HEK293 (cell line): ENCODE data around the gene IFI6.

Experiments
- CTCF ChIP-seq: fragments of 450-650 bp; formaldehyde crosslinking; IDR thresholded peaks from 2 replicates; pipeline ENCODE4 v1.5.1; 2016; ENCODE audit warnings: missing biosample characterization, missing genetic modification characterization
- PBX3 ChIP-seq: sonication (generic); formaldehyde crosslinking; IDR thresholded peaks from 2 replicates; pipeline ENCODE4 v1.8.1; 2022; ENCODE audit warnings: mild to moderate bottlenecking, moderate library complexity, missing genetic modification reagents
- ZBTB1 ChIP-seq: fragments of 450-650 bp; formaldehyde crosslinking; IDR thresholded peaks from 2 replicates; pipeline ENCODE4 v1.5.1; 2016; ENCODE audit warnings: missing biosample characterization, missing genetic modification characterization
- ZNF138 ChIP-seq: fragments of 450-650 bp; formaldehyde crosslinking; IDR thresholded peaks from 2 replicates; pipeline ENCODE4 v1.5.1; 2016; ENCODE audit warnings: missing biosample characterization, missing genetic modification characterization, borderline replicate concordance
- ZNF24 ChIP-seq: fragments of 450-650 bp; formaldehyde crosslinking; IDR thresholded peaks from 2 replicates; pipeline ENCODE4 v1.5.1; 2016; ENCODE audit warnings: missing biosample characterization, missing genetic modification characterization
- ZNF529 ChIP-seq: fragments of 450-650 bp; formaldehyde crosslinking; IDR thresholded peaks from 2 replicates; pipeline ENCODE4 v1.5.1; 2017; ENCODE audit warnings: missing genetic modification characterization, missing biosample characterization; ENCODE audit not compliant: insufficient replicate concordance
- ZNF530 ChIP-seq: fragments of 450-650 bp; formaldehyde crosslinking; IDR thresholded peaks from 2 replicates; pipeline ENCODE4 v1.5.1; 2016; ENCODE audit warnings: low read depth, missing biosample characterization, missing genetic modification characterization

- TF ChIP-seq ZBTB1 (tag by site-specific recombination) (no peak), CTCF (tag by site-specific recombination) (no peak), ZNF138 (tag by site-specific recombination) (no peak), ZNF529 (tag by site-specific recombination) (no peak), ZNF24 (tag by site-specific recombination) (no peak), ZNF530 (tag by site-specific recombination) (no peak), PBX3 (CRISPR knock-in tag) (no peak)
Observed at GRCh38 chr1:27662261-27662660, 9.7 kb downstream of the IFI6 start.
